ENCODE data around the gene BCAS3.

DNA sequence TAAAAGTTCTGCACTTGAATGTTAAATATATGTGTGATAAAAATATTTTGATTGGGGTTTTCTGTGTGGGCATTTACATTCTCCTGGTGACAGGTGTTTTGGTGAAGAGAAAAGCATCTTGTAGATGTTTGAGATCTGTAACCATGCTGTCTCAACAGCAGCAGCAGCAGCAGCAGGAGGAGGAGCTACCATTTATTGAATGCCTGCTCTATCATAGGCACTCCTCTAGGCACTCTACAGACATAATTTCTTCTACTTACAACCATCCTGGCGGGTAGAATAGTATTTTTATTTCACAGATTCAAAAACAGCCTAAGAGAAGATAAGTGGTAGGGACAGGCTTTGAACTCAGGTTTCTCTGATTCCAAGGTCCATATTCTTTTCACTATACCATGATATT, 562.3 kb downstream of the BCAS3 start:
- TF ChIP-seq, protein P1, sequence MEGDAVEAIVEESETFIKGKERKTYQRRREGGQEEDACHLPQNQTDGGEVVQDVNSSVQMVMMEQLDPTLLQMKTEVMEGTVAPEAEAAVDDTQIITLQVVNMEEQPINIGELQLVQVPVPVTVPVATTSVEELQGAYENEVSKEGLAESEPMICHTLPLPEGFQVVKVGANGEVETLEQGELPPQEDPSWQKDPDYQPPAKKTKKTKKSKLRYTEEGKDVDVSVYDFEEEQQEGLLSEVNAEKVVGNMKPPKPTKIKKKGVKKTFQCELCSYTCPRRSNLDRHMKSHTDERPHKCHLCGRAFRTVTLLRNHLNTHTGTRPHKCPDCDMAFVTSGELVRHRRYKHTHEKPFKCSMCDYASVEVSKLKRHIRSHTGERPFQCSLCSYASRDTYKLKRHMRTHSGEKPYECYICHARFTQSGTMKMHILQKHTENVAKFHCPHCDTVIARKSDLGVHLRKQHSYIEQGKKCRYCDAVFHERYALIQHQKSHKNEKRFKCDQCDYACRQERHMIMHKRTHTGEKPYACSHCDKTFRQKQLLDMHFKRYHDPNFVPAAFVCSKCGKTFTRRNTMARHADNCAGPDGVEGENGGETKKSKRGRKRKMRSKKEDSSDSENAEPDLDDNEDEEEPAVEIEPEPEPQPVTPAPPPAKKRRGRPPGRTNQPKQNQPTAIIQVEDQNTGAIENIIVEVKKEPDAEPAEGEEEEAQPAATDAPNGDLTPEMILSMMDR (IDR thresholded peaks at IDR 0.05; ENCODE audit: low read length), result no peak
- TF ChIP-seq EZH2 (IDR thresholded peaks at IDR 0.05; ENCODE audit: borderline replicate concordance, low read length), result no peak

Data from OCI-LY1 (cell line).